GM23338 (cell line): ENCODE measurements around the gene ROR1. TPM values are rescaled to one million over a fixed set of nuclear protein-coding genes. Genes with fewer than 3 reads are reported as not detected.

ENCODE experiments used
- ATAC-seq: fragments of 200-7000 bp; cut with Tn5 transposase; 3 replicates; pipeline ENCODE4 v1.9.1; 2020
- DNase-seq: peaks from one replicate; pipeline ENCODE4 v3.0.0-alpha.2; 2015; ENCODE audit warnings: low spot score
- H2AFZ ChIP-seq: fragments of 200-600 bp; sonication (generic); 2 replicates; pipeline ENCODE4 v1.8.0; 2016; ENCODE audit warnings: antibody characterized with exemption, mild to moderate bottlenecking, moderate library complexity
- H3F3A ChIP-seq: fragments of 200-600 bp; sonication (generic); replicated peaks from 2 replicates; pipeline ENCODE4 v1.8.0; 2017; ENCODE audit warnings: antibody characterized with exemption, mixed run types, low read depth
- H3K27ac ChIP-seq: fragments of 200-600 bp; sonication (generic); 2 replicates; pipeline ENCODE4 v1.6.1; 2016; ENCODE audit warnings: low read depth
- H3K27me3 ChIP-seq: fragments of 200-600 bp; sonication (generic); 2 replicates; pipeline ENCODE4 v1.8.0; 2016; ENCODE audit warnings: mild to moderate bottlenecking, mixed run types, moderate library complexity; ENCODE audit not compliant: insufficient read depth
- H3K36me3 ChIP-seq: fragments of 200-600 bp; sonication (generic); 2 replicates; pipeline ENCODE4 v1.8.0; 2016; ENCODE audit warnings: mild to moderate bottlenecking; ENCODE audit not compliant: insufficient read depth
- H3K4me1 ChIP-seq: fragments of 200-600 bp; sonication (generic); 2 replicates; pipeline ENCODE4 v1.8.0; 2016; ENCODE audit warnings: mild to moderate bottlenecking, moderate library complexity; ENCODE audit not compliant: insufficient read depth
- H3K4me2 ChIP-seq: fragments of 200-600 bp; sonication (generic); 2 replicates; pipeline ENCODE4 v1.7.1; 2017; ENCODE audit warnings: mixed run types
- H3K4me3 ChIP-seq: fragments of 200-600 bp; sonication (generic); 2 replicates; pipeline ENCODE4 v1.6.1; 2016; ENCODE audit warnings: mixed run types
- H3K79me2 ChIP-seq: fragments of 200-600 bp; sonication (generic); replicated peaks from 2 replicates; pipeline ENCODE4 v1.8.0; 2017; ENCODE audit warnings: mild to moderate bottlenecking; ENCODE audit not compliant: insufficient read depth
- H3K9me2 ChIP-seq: fragments of 200-600 bp; sonication (generic); 2 replicates; pipeline ENCODE4 v1.8.0; 2017; ENCODE audit not compliant: insufficient read depth
- H4K20me1 ChIP-seq: fragments of 200-600 bp; sonication (generic); replicated peaks from 2 replicates; pipeline ENCODE4 v1.8.0; 2017; ENCODE audit warnings: mild to moderate bottlenecking; ENCODE audit not compliant: insufficient read depth
- H3K27ac Mint-ChIP-seq: 2 replicates; pipeline ENCODE4 v1.8.0; 2020; ENCODE audit warnings: inconsistent platforms, mild to moderate bottlenecking, moderate library complexity, mixed read lengths
- H3K27me3 Mint-ChIP-seq: 3 replicates; pipeline ENCODE4 v1.8.0; 2022; ENCODE audit warnings: low read depth, mild to moderate bottlenecking, moderate library complexity, mixed read lengths, inconsistent platforms; ENCODE audit not compliant: insufficient read depth, poor library complexity
- H3K36me3 Mint-ChIP-seq: 3 replicates; pipeline ENCODE4 v1.8.0; 2021; ENCODE audit warnings: low read depth, mild to moderate bottlenecking, inconsistent platforms, moderate library complexity, mixed read lengths
- H3K4me1 Mint-ChIP-seq: 3 replicates; pipeline ENCODE4 v1.8.0; 2020; ENCODE audit warnings: mild to moderate bottlenecking, inconsistent platforms, mixed read lengths
- H3K4me3 Mint-ChIP-seq: 3 replicates; pipeline ENCODE4 v1.8.0; 2021; ENCODE audit warnings: moderate library complexity, mild to moderate bottlenecking, inconsistent platforms, mixed read lengths
- H3K9me3 Mint-ChIP-seq: 3 replicates; pipeline ENCODE4 v1.8.0; 2020; ENCODE audit warnings: moderate library complexity, mild to moderate bottlenecking, inconsistent platforms, mixed read lengths
- CREB1 ChIP-seq: fragments of 250-450 bp; sonication (Bioruptor Pico); IDR thresholded peaks from 2 replicates; pipeline ENCODE4 v1.5.0; 2020; ENCODE audit warnings: low read depth, mild to moderate bottlenecking, moderate library complexity
- EZH2 ChIP-seq: fragments of 200-600 bp; sonication (generic); IDR thresholded peaks from one replicate; pipeline ENCODE4 v1.8.0; 2017; ENCODE audit warnings: antibody characterized with exemption, mild to moderate bottlenecking, low read depth; ENCODE audit not compliant: unreplicated experiment
- EZH2phosphoT487 ChIP-seq: fragments of 200-600 bp; sonication (generic); IDR thresholded peaks from one replicate; pipeline ENCODE4 v1.8.1; 2018; ENCODE audit warnings: antibody characterized with exemption; ENCODE audit not compliant: unreplicated experiment
- POLR2AphosphoS5 ChIP-seq: IDR thresholded peaks from 2 replicates; pipeline ENCODE4 v1.6.1; 2016; ENCODE audit warnings: antibody characterized with exemption, low read depth
- REST ChIP-seq: IDR thresholded peaks from one replicate; pipeline ENCODE4 v1.6.1; 2018; ENCODE audit warnings: antibody characterized with exemption; ENCODE audit not compliant: unreplicated experiment
- STAT1 ChIP-seq: IDR thresholded peaks from one replicate; pipeline ENCODE4 v1.6.1; 2016; ENCODE audit warnings: antibody characterized with exemption; ENCODE audit not compliant: unreplicated experiment
- ZNF114 ChIP-seq: fragments of 250-450 bp; sonication (Bioruptor Pico); IDR thresholded peaks from 2 replicates; pipeline ENCODE4 v1.5.0; 2020; ENCODE audit warnings: mild to moderate bottlenecking, moderate library complexity
- ZNF331 ChIP-seq: fragments of 250-450 bp; sonication (Bioruptor Pico); IDR thresholded peaks from 2 replicates; pipeline ENCODE4 v1.5.0; 2020; ENCODE audit warnings: low read depth, mild to moderate bottlenecking, moderate library complexity
- ZNF462 ChIP-seq: fragments of 250-450 bp; sonication (Bioruptor Pico); IDR thresholded peaks from 2 replicates; pipeline ENCODE4 v1.5.0; 2020; ENCODE audit warnings: mild to moderate bottlenecking, moderate library complexity
- polyA plus RNA-seq: library from polyadenylated mRNA; unstranded; fragments of >200 nt; fragmentation: Nextera tagmentation; extraction: Ambion mirVana; gene quantifications from 2 replicates; pipeline ENCODE4 v1.2.1, GENCODE V29; 2016
- total RNA-seq: library from RNA; depleted of rRNA; stranded (reverse); fragments of >200 nt; shearing (Covaris generic); gene quantifications from 2 replicates; pipeline ENCODE4 v1.2.3, GENCODE V29; 2014
- TF ChIP-seq, protein P1 (sequence below): IDR thresholded peaks from 2 replicates; pipeline ENCODE4 v1.6.1; 2016; ENCODE audit warnings: antibody characterized with exemption
- TF ChIP-seq, protein P2 (sequence below), 2 experiments: fragments of 200-600 bp in 1 of 2; sonication (generic) in 1 of 2; conservative IDR thresholded peaks; 2 replicates each; pipeline versions ENCODE4 v1.5.1 to v1.6.1; 2016 to 2017; ENCODE audit warnings: antibody characterized with exemption in 2 of 2, low read depth in 2 of 2, mild to moderate bottlenecking in 2 of 2, moderate library complexity in 1 of 2

ROR1 gene
- total and polyA plus RNA-seq, 2 experiments from 2014 or later: 59.7 to 96.0 TPM

DNA sequence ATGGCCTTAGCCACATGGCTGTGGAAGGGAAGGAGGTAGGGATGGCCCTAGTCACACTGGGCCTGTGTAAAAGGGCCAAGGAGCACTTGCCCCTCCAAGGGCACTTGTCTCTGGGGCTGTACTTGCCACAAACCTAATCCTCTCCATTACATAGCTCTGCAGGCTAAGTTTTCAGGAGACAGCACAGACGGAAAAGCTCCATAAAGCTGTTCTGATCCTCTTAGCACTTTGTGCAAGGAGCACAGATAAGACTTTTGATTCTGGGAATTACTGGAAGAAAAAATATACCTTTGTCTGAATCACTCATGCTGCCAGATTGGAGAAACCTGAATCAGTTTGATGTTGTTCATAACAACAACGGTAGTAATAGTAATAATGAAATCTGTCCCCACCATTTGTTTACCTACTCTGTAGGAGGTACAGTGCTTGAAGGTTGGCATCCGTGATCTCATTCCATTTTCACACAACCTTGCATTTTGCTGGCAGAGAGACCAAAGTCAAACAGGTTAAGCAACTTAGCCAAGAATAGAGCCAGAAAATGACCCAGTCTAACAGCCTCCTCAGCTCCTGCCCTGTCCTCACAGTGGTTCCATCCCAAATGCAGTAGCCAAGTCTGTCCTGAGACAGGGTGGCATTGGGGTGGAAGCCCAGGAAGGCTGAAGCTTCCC, 207.1 kb downstream of the ROR1 start (continued):
- no peak for TF ChIP-seq CREB1 (CRISPR knock-in tag)
- TF ChIP-seq, protein P1, sequence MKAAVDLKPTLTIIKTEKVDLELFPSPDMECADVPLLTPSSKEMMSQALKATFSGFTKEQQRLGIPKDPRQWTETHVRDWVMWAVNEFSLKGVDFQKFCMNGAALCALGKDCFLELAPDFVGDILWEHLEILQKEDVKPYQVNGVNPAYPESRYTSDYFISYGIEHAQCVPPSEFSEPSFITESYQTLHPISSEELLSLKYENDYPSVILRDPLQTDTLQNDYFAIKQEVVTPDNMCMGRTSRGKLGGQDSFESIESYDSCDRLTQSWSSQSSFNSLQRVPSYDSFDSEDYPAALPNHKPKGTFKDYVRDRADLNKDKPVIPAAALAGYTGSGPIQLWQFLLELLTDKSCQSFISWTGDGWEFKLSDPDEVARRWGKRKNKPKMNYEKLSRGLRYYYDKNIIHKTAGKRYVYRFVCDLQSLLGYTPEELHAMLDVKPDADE: no peak
- no peak for TF ChIP-seq EZH2
- no peak for TF ChIP-seq POLR2AphosphoS5

DNA sequence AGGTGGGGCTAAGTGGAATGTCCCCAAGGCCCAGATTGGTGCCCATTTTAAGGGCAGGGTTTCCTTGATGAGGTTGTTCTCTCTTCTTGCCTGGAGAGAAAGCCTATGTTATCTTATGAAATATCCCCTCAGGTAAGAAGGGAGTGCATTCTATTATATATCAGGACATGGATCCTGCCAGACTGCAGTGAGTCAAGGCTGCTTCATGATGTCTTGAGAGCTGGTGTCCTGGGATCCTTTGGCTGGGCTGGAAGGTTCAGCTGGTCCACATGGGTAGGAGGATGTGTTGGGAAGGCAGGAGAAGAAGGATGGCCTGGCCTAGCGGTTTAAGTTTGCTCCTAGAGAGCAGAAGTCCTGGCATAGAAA, 207.6 kb downstream of the ROR1 start:
- Histone ChIP-seq H3K4me3 (no peak overlapping the region), H3F3A (no peaks in the 10 kb centered on the region), H3K4me1 (peaks cover 32% of the 10 kb centered on the region), H3K27me3 (no peaks in the 10 kb centered on the region), H2AFZ (no peak overlapping the region), H3K36me3 (no peaks in the 10 kb centered on the region), H4K20me1 (peaks cover 21% of the 10 kb centered on the region; the same call in 1 of the 2 replicates), H3K4me2 (no peak overlapping the region; the same call in 1 of the 2 replicates), H3K27ac (no peak overlapping the region), H3K79me2 (peaks cover 85% of the 10 kb centered on the region), H3K9me2 (peaks cover 2% of the 10 kb centered on the region; the same call in 1 of the 2 replicates)
- H3K27me3 Mint-ChIP-seq: peaks cover 3% of the 10 kb centered on the region
- H3K36me3 Mint-ChIP-seq: no peaks in the 10 kb centered on the region
- ATAC-seq: no peak
- H3K27ac Mint-ChIP-seq: no peak overlapping the region
- no peak overlapping the region for H3K4me3 Mint-ChIP-seq
- H3K4me1 Mint-ChIP-seq: peaks cover 65% of the 10 kb centered on the region
- H3K9me3 Mint-ChIP-seq: no peaks in the 10 kb centered on the region
- no peak for DNase-seq
- TF ChIP-seq EZH2phosphoT487 (no peak), ZNF331 (no peak), ZNF462 (CRISPR knock-in tag) (no peak), POLR2AphosphoS5 (no peak), ZNF114 (CRISPR knock-in tag) (no peak), STAT1 (no peak), REST (no peak)
- TF ChIP-seq, protein P2, sequence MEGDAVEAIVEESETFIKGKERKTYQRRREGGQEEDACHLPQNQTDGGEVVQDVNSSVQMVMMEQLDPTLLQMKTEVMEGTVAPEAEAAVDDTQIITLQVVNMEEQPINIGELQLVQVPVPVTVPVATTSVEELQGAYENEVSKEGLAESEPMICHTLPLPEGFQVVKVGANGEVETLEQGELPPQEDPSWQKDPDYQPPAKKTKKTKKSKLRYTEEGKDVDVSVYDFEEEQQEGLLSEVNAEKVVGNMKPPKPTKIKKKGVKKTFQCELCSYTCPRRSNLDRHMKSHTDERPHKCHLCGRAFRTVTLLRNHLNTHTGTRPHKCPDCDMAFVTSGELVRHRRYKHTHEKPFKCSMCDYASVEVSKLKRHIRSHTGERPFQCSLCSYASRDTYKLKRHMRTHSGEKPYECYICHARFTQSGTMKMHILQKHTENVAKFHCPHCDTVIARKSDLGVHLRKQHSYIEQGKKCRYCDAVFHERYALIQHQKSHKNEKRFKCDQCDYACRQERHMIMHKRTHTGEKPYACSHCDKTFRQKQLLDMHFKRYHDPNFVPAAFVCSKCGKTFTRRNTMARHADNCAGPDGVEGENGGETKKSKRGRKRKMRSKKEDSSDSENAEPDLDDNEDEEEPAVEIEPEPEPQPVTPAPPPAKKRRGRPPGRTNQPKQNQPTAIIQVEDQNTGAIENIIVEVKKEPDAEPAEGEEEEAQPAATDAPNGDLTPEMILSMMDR (conservative IDR thresholded peaks at IDR 0.05; ENCODE audit: low read depth in 2 of 2): no peak
